Panc1 (cell line): ENCODE measurements around the gene PDIK1L.

Experiments
- CTCF ChIP-seq: fragments of 450-650 bp; IDR thresholded peaks from 2 replicates; pipeline ENCODE4 v1.5.1; 2017; ENCODE audit warnings: mild to moderate bottlenecking
- POLR2AphosphoS5 ChIP-seq: IDR thresholded peaks from 2 replicates; pipeline ENCODE4 v1.6.1; 2012; ENCODE audit warnings: mild to moderate bottlenecking, low read depth, low read length, moderate library complexity
- REST ChIP-seq, 2 experiments: IDR thresholded peaks; 2 replicates each; pipeline ENCODE4 v1.6.1; 2011 to 2012; ENCODE audit warnings: low read depth in 2 of 2, control low read depth in 1 of 2, low read length in 1 of 2, mild to moderate bottlenecking in 1 of 2, moderate library complexity in 1 of 2; ENCODE audit not compliant: insufficient read depth in 1 of 2
- SIN3A ChIP-seq: IDR thresholded peaks from 2 replicates; pipeline ENCODE4 v1.6.1; 2012; ENCODE audit warnings: low read depth, mild to moderate bottlenecking, low read length, moderate library complexity, borderline replicate concordance; ENCODE audit not compliant: insufficient read depth
- TCF7L2 ChIP-seq: IDR thresholded peaks from 2 replicates; pipeline ENCODE4 v1.6.1; 2011; ENCODE audit warnings: mild to moderate bottlenecking, low read depth, low read length, inconsistent platforms

- TF ChIP-seq CTCF (no peak), POLR2AphosphoS5 (no peak), TCF7L2 (no peak), REST (IDR thresholded peaks at IDR 0.05; ENCODE audit: insufficient read depth in 1 of 2, low read depth in 2 of 2, low read length in 1 of 2) (no peak), SIN3A (no peak)
These were observed 18.2 kb downstream of the PDIK1L start for GRCh38 chr1:26129778-26130177.
